ENCODE data around the gene NKD2.
"Not testable (repeated sequence)": the region's sequence is repeated elsewhere in the genome, so short reads cannot be mapped to it uniquely, and the experiment has no call there.

The NKD2 gene

DNA sequence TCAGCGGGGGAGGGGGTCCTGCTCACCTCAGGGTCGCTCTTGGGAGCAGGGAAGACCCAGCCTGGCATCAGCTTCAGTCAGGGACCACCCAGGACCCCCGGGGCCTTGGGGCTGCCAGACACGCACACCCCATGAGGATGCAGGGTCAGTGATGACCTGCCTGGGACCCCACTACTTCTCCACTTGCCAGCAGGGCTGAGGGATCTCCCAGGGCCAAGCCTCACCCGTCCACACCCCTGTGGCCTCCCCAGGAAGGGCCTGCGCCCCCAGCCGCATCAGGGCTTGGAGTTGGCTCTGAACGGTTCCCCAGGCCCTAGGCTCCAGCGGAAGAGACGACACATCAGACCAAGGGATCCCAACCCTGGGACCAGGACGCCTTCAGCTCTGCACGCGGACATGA is 69.6 kb downstream of the NKD2 start:
- no peak for DNase-seq (ENCODE audit: extremely low read depth, low read depth)
- TF ChIP-seq CTCF (IDR thresholded peaks at IDR 0.05; ENCODE audit: low read depth, low read length) = no peak

DNA sequence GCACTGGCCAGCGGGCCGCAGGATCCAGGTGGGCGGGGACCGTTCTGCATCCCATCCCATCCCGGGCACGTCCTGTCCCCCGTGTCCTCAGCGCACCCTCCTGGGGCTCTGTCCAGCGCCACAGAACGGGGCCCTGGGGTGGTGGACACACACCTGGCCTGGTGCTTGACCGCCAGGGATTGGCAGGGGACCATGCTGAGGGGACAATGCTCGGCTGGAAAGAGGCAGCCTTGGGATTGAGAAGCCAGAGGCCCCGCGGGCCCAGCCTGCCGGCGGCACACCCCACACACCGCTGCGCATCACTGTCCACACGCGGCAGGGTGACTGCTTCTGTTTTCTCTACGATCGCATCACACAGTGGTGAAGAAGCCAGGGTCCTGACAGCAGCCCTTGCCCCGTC is 70.2 kb downstream of the NKD2 start:
- no peak for DNase-seq (ENCODE audit: extremely low read depth, low read depth)
- TF ChIP-seq CTCF (IDR thresholded peaks at IDR 0.05; ENCODE audit: low read depth, low read length) = no peak

DNA sequence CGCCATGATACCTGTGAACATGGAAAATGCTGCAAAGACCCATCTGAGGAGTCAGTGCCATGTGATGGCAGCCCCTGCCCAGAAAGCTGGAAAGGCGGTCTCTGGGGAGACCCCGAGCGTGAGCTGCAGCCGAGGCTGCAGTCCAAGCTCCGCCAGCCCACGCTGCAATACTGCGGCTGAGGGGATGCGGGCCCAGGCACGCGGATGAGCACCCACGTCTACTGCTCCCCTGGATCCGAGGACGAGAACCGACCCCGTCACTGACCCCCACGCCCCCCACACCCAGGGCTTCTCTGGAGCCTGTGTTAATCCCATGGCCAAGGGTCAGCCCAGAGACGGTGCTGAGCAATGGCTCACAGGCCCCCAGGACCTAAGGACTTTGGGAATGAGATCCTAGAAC is 70.9 kb downstream of the NKD2 start:
- no peak for TF ChIP-seq CTCF (IDR thresholded peaks at IDR 0.05; ENCODE audit: low read depth, low read length)
- DNase-seq (ENCODE audit: extremely low read depth, low read depth) = no peak

DNA sequence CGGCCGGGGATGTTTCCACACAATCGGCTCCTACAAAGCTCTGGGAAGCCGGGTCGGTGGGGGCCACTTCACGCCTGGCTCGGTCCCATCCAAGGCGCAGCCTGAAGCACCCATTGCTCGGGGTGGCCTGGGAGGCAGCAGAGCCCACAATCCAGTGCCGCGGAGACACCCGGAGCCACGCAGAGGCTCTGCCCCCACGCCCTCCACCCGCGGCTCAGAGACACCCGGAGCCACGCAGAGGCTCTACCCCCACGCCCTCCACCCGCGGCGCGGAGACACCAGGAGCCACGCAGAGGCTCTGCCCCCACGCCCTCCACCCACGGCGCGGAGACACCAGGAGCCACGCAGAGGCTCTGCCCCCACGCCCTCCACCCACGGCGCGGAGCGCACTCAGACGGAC is 71.4 kb downstream of the NKD2 start:
- no peak for DNase-seq (ENCODE audit: extremely low read depth, low read depth)
- TF ChIP-seq CTCF (IDR thresholded peaks at IDR 0.05; ENCODE audit: low read depth, low read length) = no peak

DNA sequence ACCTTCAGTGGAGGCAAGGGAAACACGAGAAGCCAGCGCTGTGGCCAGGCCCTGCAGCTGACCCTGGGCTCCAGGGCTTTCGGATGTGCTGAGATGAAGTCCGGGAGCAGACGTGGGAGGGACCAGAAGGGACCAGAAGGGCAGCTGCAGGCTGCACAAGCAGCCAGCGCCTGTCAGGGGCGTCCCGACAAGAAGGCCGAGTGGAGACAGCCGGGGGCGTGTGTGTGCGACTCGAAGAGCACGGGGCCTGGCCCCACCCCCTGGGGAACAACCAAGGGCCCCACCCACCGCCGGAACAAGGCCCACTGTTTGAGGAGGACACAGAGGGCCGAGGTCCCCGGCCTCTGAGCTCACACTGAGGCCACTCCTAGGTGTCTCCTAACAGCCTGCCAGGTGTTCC is 71.8 kb downstream of the NKD2 start:
- DNase-seq (ENCODE audit: extremely low read depth, low read depth) = no peak
- no peak for TF ChIP-seq CTCF (IDR thresholded peaks at IDR 0.05; ENCODE audit: low read depth, low read length)

- no peak for TF ChIP-seq CTCF (IDR thresholded peaks at IDR 0.05; ENCODE audit: low read depth, low read length)
These were observed 72.9 kb downstream of the NKD2 start for GRCh38 chr5:1081519-1081918.

DNA sequence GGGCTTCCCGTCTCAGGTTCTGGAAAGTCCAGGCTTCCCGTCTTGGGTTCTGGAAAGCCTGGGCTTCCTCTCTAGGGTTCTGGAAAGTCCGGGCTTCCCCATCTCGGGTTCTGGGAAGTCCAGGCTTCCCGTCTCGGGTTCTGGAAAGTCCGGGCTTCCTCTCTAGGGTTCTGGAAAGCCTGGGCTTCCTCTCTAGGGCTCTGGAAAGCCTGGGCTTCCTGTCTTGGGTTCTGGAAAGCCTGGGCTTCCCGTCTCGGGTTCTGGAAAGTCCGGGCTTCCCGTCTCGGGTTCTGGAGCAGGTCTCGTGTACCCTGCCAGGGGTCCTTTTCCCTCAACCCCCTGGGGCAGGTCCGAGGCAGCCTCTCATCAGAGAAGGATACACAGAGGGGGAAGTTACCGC is 74.4 kb downstream of the NKD2 start:
- not testable (repeated sequence) for DNase-seq (ENCODE audit: extremely low read depth, low read depth)

More at GRCh38 chr5:1081519-1081918, 72.9 kb downstream of the NKD2 start:
- no peak for DNase-seq (ENCODE audit: extremely low read depth, low read depth)

GRCh38 chr5:1083823-1084605 is 75.4 kb downstream of the NKD2 start:
- DNase-seq (ENCODE audit: extremely low read depth, low read depth) = no peak
- TF ChIP-seq CTCF (IDR thresholded peaks at IDR 0.05; ENCODE audit: low read depth, low read length) = no peak

All from AG09319 (cell line).